IMR-90 (cell line): Measurements from ENCODE around the gene KITLG. TPM values are rescaled to one million over a fixed set of nuclear protein-coding genes. Genes with fewer than 3 reads are reported as not detected.

Experiments
- ATAC-seq: fragments of 200-7000 bp; cut with Tn5 transposase; 2 replicates; pipeline ENCODE4 v1.9.1; 2020; ENCODE audit warnings: low read depth, mild to moderate bottlenecking, moderate library complexity
- BruUV-seq: library from RNA; stranded (reverse); fragments of 400-500 nt; replicated peaks from 2 replicates; lab custom pipeline; 2021; lab: Mats Ljungman, UMichigan
- CTCF ChIA-PET: fragments of 300-600 bp; formaldehyde crosslinking; extraction: SDS; loops from one replicate; lab custom pipeline; 2021; ENCODE audit warnings: antibody characterized with exemption; lab: Yijun Ruan, JAX
- POLR2A ChIA-PET: fragments of 300-600 bp; sonication (Branson Sonifier 250); formaldehyde crosslinking; loops from one replicate; lab custom pipeline; 2022; ENCODE audit warnings: antibody characterized with exemption; ENCODE audit not compliant: unreplicated experiment; lab: Charles Lee
- DNase-seq: peaks from one replicate; pipeline ENCODE4 v3.0.0; 2013
- H2AFZ ChIP-seq: replicated peaks from 2 replicates; pipeline ENCODE3; 2013; ENCODE audit warnings: low read length, mild to moderate bottlenecking; ENCODE audit not compliant: poor library complexity
- H2AK5ac ChIP-seq: 2 replicates; pipeline ENCODE4 v1.6.1; 2013; ENCODE audit warnings: low read depth, low read length, inconsistent platforms
- H2AK9ac ChIP-seq: replicated peaks from 2 replicates; pipeline ENCODE3; 2013; ENCODE audit warnings: mild to moderate bottlenecking, low read depth, low read length, moderate library complexity; ENCODE audit not compliant: poor library complexity
- H2BK120ac ChIP-seq: 2 replicates; pipeline ENCODE4 v1.6.1; 2013; ENCODE audit warnings: low read depth, low read length, inconsistent platforms
- H2BK15ac ChIP-seq: 3 replicates; pipeline ENCODE4 v1.6.1; 2013; ENCODE audit warnings: low read depth, low read length, inconsistent platforms
- H2BK20ac ChIP-seq: 2 replicates; pipeline ENCODE4 v1.6.1; 2013; ENCODE audit warnings: low read depth, mild to moderate bottlenecking, inconsistent platforms, low read length, moderate library complexity
- H2BK5ac ChIP-seq: 2 replicates; pipeline ENCODE4 v1.6.1; 2013; ENCODE audit warnings: mild to moderate bottlenecking, low read depth, low read length, inconsistent platforms; ENCODE audit not compliant: poor library complexity, severe bottlenecking
- H3K14ac ChIP-seq: replicated peaks from 2 replicates; pipeline ENCODE4 v1.6.1; 2013; ENCODE audit warnings: low read depth, low read length, inconsistent platforms
- H3K18ac ChIP-seq: 2 replicates; pipeline ENCODE4 v1.6.1; 2013; ENCODE audit warnings: low read depth, low read length, control low read depth
- H3K23ac ChIP-seq: 2 replicates; pipeline ENCODE4 v1.6.1; 2013; ENCODE audit warnings: low read depth, low read length, inconsistent platforms
- H3K27ac ChIP-seq: 2 replicates; pipeline ENCODE4 v1.5.1; 2013; ENCODE audit warnings: mild to moderate bottlenecking, control low read depth, low read length; ENCODE audit not compliant: insufficient read depth
- H3K27me3 ChIP-seq: 2 replicates; pipeline ENCODE4 v1.6.1; 2013; ENCODE audit warnings: low read length; ENCODE audit not compliant: control insufficient read depth, insufficient read depth
- H3K36me3 ChIP-seq: 2 replicates; pipeline ENCODE4 v1.6.1; 2013; ENCODE audit warnings: low read length, mixed read lengths; ENCODE audit not compliant: control insufficient read depth, insufficient read depth
- H3K4ac ChIP-seq: 2 replicates; pipeline ENCODE4 v1.6.1; 2013; ENCODE audit warnings: low read depth, low read length, inconsistent platforms
- H3K4me1 ChIP-seq: 2 replicates; pipeline ENCODE4 v1.6.1; 2013; ENCODE audit warnings: low read length, mixed read lengths; ENCODE audit not compliant: control insufficient read depth, insufficient read depth
- H3K4me2 ChIP-seq: 2 replicates; pipeline ENCODE4 v1.6.1; 2013; ENCODE audit warnings: low read depth, mild to moderate bottlenecking, control low read depth, low read length, moderate library complexity
- H3K4me3 ChIP-seq: 2 replicates; pipeline ENCODE4 v1.5.1; 2013; ENCODE audit warnings: low read depth, mild to moderate bottlenecking, control low read depth, low read length, moderate library complexity; ENCODE audit not compliant: insufficient read depth
- H3K56ac ChIP-seq: 2 replicates; pipeline ENCODE4 v1.6.1; 2013; ENCODE audit warnings: low read length, inconsistent platforms; ENCODE audit not compliant: insufficient read depth; ENCODE audit errors: extremely low read depth
- H3K79me1 ChIP-seq, 2 experiments: 2 replicates each; pipeline ENCODE4 v1.6.1; 2013; ENCODE audit warnings: low read length in 2 of 2, inconsistent platforms in 1 of 2, low read depth in 1 of 2
- H3K9ac ChIP-seq: 2 replicates; pipeline ENCODE4 v1.6.1; 2013; ENCODE audit warnings: low read depth, low read length, control low read depth
- H3K9me1 ChIP-seq: 2 replicates; pipeline ENCODE4 v1.6.1; 2013; ENCODE audit warnings: low read length, inconsistent platforms; ENCODE audit not compliant: insufficient read depth
- H3K9me3 ChIP-seq: 2 replicates; pipeline ENCODE4 v1.6.1; 2013; ENCODE audit warnings: low read length; ENCODE audit not compliant: control insufficient read depth, insufficient read depth
- H4K20me1 ChIP-seq: 2 replicates; pipeline ENCODE4 v1.6.1; 2013; ENCODE audit warnings: low read length, inconsistent platforms; ENCODE audit not compliant: insufficient read depth
- H4K5ac ChIP-seq: 2 replicates; pipeline ENCODE4 v1.6.1; 2013; ENCODE audit warnings: mild to moderate bottlenecking, low read depth, low read length, control low read depth
- H4K8ac ChIP-seq, 2 experiments: 2 replicates each; pipeline ENCODE4 v1.6.1; 2013; ENCODE audit warnings: low read depth in 2 of 2, low read length in 2 of 2, control low read depth in 1 of 2, inconsistent platforms in 1 of 2
- H4K91ac ChIP-seq: 2 replicates; pipeline ENCODE4 v1.6.1; 2013; ENCODE audit warnings: low read depth, low read length, inconsistent platforms; ENCODE audit not compliant: insufficient read depth
- MXI1 ChIP-seq: IDR thresholded peaks from 2 replicates; pipeline ENCODE4 v1.6.1; 2012; ENCODE audit warnings: low read depth, mild to moderate bottlenecking, low read length, moderate library complexity, borderline replicate concordance
- RCOR1 ChIP-seq: IDR thresholded peaks from 2 replicates; pipeline ENCODE4 v1.6.1; 2012; ENCODE audit warnings: mild to moderate bottlenecking, low read length, improper control_type of control experiment; ENCODE audit not compliant: insufficient replicate concordance
- RFX5 ChIP-seq: IDR thresholded peaks from 2 replicates; pipeline ENCODE4 v1.8.0; 2012; ENCODE audit warnings: low read depth, mild to moderate bottlenecking, low read length, moderate library complexity
- WGBS, 2 experiments: methylation state at CpG; one replicate each; pipeline versions ENCODE4 v1.1.5 to v1.1.7; 2013; ENCODE audit warnings: missing lambda C conversion rate in 2 of 2; ENCODE audit not compliant: insufficient read length in 1 of 2; ENCODE audit errors: extremely low coverage in 2 of 2; 5-methylcytosine and 5-hydroxymethylcytosine counted together
- dilution Hi-C: fragments of 300-500 bp; cut with HindIII; formaldehyde crosslinking; loops from one replicate; pipeline ENCODE4 v1.14.3; 2018; ENCODE audit warnings: low sequenced_read_pairs; ENCODE audit not compliant: unreplicated experiment
- in situ Hi-C: fragments of 300-500 bp; cut with MboI; formaldehyde crosslinking; loops from 3 replicates; pipeline ENCODE4 v1.14.3; 2019; ENCODE audit warnings: low sequenced_read_pairs, inconsistent platforms, mixed read lengths
- intact Hi-C: fragments of 100-400 bp; cut with micrococcal nuclease; formaldehyde crosslinking; loops from 2 replicates; pipeline ENCODE4 v1.10.0; 2022
- polyA plus RNA-seq, 3 experiments: library from polyadenylated mRNA; depleted of rRNA; stranded (reverse); fragments of >200 nt; gene quantifications; 2 replicates each; pipeline ENCODE4 v1.2.3, GENCODE V29; 2012; ENCODE audit warnings: low replicate concordance in 1 of 3
- total RNA-seq: library from RNA; depleted of rRNA; stranded (reverse); fragments of >200 nt; gene quantifications from 2 replicates; pipeline ENCODE4 v1.2.3, GENCODE V29; 2012

KITLG gene
- total and polyA plus RNA-seq, 2 of the 4 experiments (the other 2 are of a cell fraction) = 14.5 to 87.5 TPM

DNA sequence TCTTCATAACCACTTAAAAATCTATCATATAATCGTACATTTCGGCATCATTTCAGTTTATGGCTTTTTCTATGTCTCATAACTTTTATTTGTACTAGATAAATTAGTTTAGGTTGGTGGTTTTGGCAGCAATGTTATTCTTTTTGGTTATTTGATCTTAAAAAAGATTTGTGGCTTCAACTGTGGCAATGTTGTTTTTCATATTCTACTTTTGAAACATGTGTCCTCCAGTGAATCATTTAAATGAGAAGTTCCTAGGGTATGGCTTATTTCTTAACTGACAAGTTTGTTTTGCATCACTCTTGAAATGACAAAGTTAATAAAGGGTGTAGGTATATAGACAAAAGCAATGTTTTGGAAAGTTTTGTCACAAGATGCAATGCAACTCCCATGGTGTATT lies 11.1 kb upstream of the KITLG start:
- Histone ChIP-seq H3K9me1 (no peaks in the 10 kb centered on the region), H3K27ac (no peak overlapping the region), H2AK5ac (no peak overlapping the region), H3K36me3 (no peaks in the 10 kb centered on the region), H4K91ac (no peak overlapping the region), H3K9me3 (peaks cover 4% of the 10 kb centered on the region; the same call in 1 of the 2 replicates), H3K18ac (no peak overlapping the region), H3K4me3 (no peak overlapping the region), H3K79me1 (no peaks in the 10 kb centered on the region), H2BK120ac (no peak overlapping the region), H2BK15ac (no peak overlapping the region), H3K14ac (no peak overlapping the region), H3K4me2 (no peak overlapping the region), H3K56ac (no peak overlapping the region), H2BK20ac (no peak overlapping the region), H3K9ac (no peak overlapping the region), H2AK9ac (no peak overlapping the region), H3K4me1 (no peaks in the 10 kb centered on the region), H3K4ac (no peak overlapping the region), H4K20me1 (no peaks in the 10 kb centered on the region), H3K23ac (no peak overlapping the region), H4K8ac (no peak overlapping the region), H2BK5ac (no peak overlapping the region), H4K5ac (no peak overlapping the region), H3K27me3 (no peaks in the 10 kb centered on the region), H2AFZ (no peak overlapping the region)
- dilution Hi-C loops (loop anchor here (25.0 kb wide), 1 partner anchor 396 kb away; no protein-coding TSS in a partner anchor), intact Hi-C loops (no loop called here), in situ Hi-C loops (loop anchor here (25.0 kb wide), 1 partner anchor 396 kb away; no protein-coding TSS in a partner anchor)
- ChIA-PET POLR2A (no interaction called here), CTCF (no interaction called here)
- 100% methylated on average over 1 of the region's 2 CpGs; no CpG with 5 or more reads in 1 of the 2 experiments for WGBS, 2 experiments
- no peak for ATAC-seq
- no TSS peak for BruUV-seq
- TF ChIP-seq MXI1 = no peak
- no peak for TF ChIP-seq RFX5
- TF ChIP-seq RCOR1 = no peak
- DNase-seq = peak; percentile 10
